HEK293 (cell line): ENCODE results near the gene DSG3.

Experiments used
- CTCF ChIA-PET: fragments of 350-600 bp; formaldehyde crosslinking; extraction: SDS; loops from one replicate; lab custom pipeline; 2021; ENCODE audit warnings: antibody characterized with exemption; lab: Yijun Ruan, JAX
- POLR2A ChIA-PET: fragments of 300-600 bp; formaldehyde crosslinking; extraction: SDS; loops from one replicate; lab custom pipeline; 2020; ENCODE audit warnings: antibody characterized with exemption, inconsistent platforms; lab: Yijun Ruan, JAX
- H3K27ac ChIP-seq: fragments of 200-500 bp; sonication (Bioruptor generic); 2 replicates; pipeline ENCODE4 v1.5.1; 2014; ENCODE audit warnings: low read depth, low read length, control low read depth, inconsistent platforms; ENCODE audit errors: extremely low read depth
- H3K36me3 ChIP-seq, 2 experiments: fragments of 200-500 bp in 1 of 2; sonication (Bioruptor generic) in 1 of 2; 1 replicate in 1 of 2; 2 replicates in 1 of 2; pipeline ENCODE4 v1.5.1; 2014 to 2017; ENCODE audit warnings: inconsistent platforms in 2 of 2, low read length in 2 of 2; ENCODE audit not compliant: control insufficient read depth in 2 of 2, insufficient read depth in 1 of 2
- H3K4me1 ChIP-seq: fragments of 200-500 bp; sonication (Bioruptor generic); 2 replicates; pipeline ENCODE4 v1.5.1; 2014; ENCODE audit warnings: mild to moderate bottlenecking, low read length, inconsistent platforms; ENCODE audit not compliant: control insufficient read depth, insufficient read depth
- H3K4me3 ChIP-seq: 2 replicates; pipeline ENCODE4 v1.5.1; 2011; ENCODE audit warnings: low read depth, mild to moderate bottlenecking, control low read depth, low read length, moderate library complexity
- H3K9me3 ChIP-seq: fragments of 200-500 bp; sonication (Bioruptor generic); 2 replicates; pipeline ENCODE4 v1.5.1; 2014; ENCODE audit warnings: low read depth, low read length, inconsistent platforms; ENCODE audit not compliant: control insufficient read depth, insufficient read depth
- BCL11B ChIP-seq: fragments of 450-650 bp; formaldehyde crosslinking; IDR thresholded peaks from 2 replicates; pipeline ENCODE4 v1.5.1; 2016; ENCODE audit warnings: low read depth, missing biosample characterization, missing genetic modification characterization
- GLI2 ChIP-seq: fragments of 450-650 bp; formaldehyde crosslinking; IDR thresholded peaks from 2 replicates; pipeline ENCODE4; 2017; ENCODE audit warnings: missing biosample characterization, missing genetic modification characterization, low read depth, borderline replicate concordance
- HOXC10 ChIP-seq: sonication (generic); formaldehyde crosslinking; IDR thresholded peaks from 2 replicates; pipeline ENCODE4 v1.8.1; 2023; ENCODE audit warnings: mild to moderate bottlenecking, missing genetic modification reagents
- HOXD13 ChIP-seq: sonication (generic); formaldehyde crosslinking; IDR thresholded peaks from 2 replicates; pipeline ENCODE4 v1.8.0; 2022; ENCODE audit warnings: missing genetic modification reagents, borderline replicate concordance
- RBAK ChIP-seq: fragments of 450-650 bp; formaldehyde crosslinking; IDR thresholded peaks from 2 replicates; pipeline ENCODE4 v1.5.1; 2016; ENCODE audit warnings: missing biosample characterization, missing genetic modification characterization
- SCRT2 ChIP-seq: fragments of 450-650 bp; formaldehyde crosslinking; IDR thresholded peaks from 2 replicates; pipeline ENCODE4 v1.5.1; 2016; ENCODE audit warnings: missing biosample characterization, missing genetic modification characterization
- WT1 ChIP-seq: fragments of 450-650 bp; formaldehyde crosslinking; IDR thresholded peaks from 2 replicates; pipeline ENCODE4 v1.5.1; 2016; ENCODE audit warnings: missing biosample characterization, missing genetic modification characterization
- ZBTB44 ChIP-seq: fragments of 450-650 bp; IDR thresholded peaks from 2 replicates; pipeline ENCODE4 v1.5.1; 2018; ENCODE audit warnings: missing biosample characterization, mild to moderate bottlenecking, missing genetic modification characterization
- ZBTB7A ChIP-seq: fragments of 450-650 bp; formaldehyde crosslinking; IDR thresholded peaks from 2 replicates; pipeline ENCODE4 v1.5.1; 2016; ENCODE audit warnings: low read depth, missing biosample characterization, missing genetic modification characterization
- ZFP37 ChIP-seq: fragments of 450-650 bp; formaldehyde crosslinking; IDR thresholded peaks from 2 replicates; pipeline ENCODE4 v1.5.1; 2016; ENCODE audit warnings: missing biosample characterization, missing genetic modification characterization
- ZNF132 ChIP-seq: fragments of 450-650 bp; formaldehyde crosslinking; IDR thresholded peaks from 2 replicates; pipeline ENCODE4 v1.5.1; 2017; ENCODE audit warnings: missing biosample characterization, missing genetic modification characterization, borderline replicate concordance
- ZNF133 ChIP-seq: fragments of 450-650 bp; formaldehyde crosslinking; IDR thresholded peaks from 2 replicates; pipeline ENCODE4 v1.5.1; 2016; ENCODE audit warnings: missing biosample characterization, missing genetic modification characterization
- ZNF174 ChIP-seq: fragments of 450-650 bp; formaldehyde crosslinking; IDR thresholded peaks from 2 replicates; pipeline ENCODE4 v1.5.0; 2017; ENCODE audit warnings: missing biosample characterization, mild to moderate bottlenecking, missing genetic modification characterization
- ZNF223 ChIP-seq: fragments of 450-650 bp; formaldehyde crosslinking; IDR thresholded peaks from 2 replicates; pipeline ENCODE4 v1.5.1; 2016; ENCODE audit warnings: missing biosample characterization, missing genetic modification characterization
- ZNF394 ChIP-seq: fragments of 450-650 bp; formaldehyde crosslinking; IDR thresholded peaks from 2 replicates; pipeline ENCODE4 v1.5.1; 2016; ENCODE audit warnings: missing biosample characterization, missing genetic modification characterization, mild to moderate bottlenecking, moderate library complexity, borderline replicate concordance
- ZNF513 ChIP-seq: fragments of 450-650 bp; IDR thresholded peaks from 2 replicates; pipeline ENCODE4 v1.5.1; 2018; ENCODE audit warnings: missing biosample characterization, missing genetic modification characterization
- ZNF529 ChIP-seq: fragments of 450-650 bp; formaldehyde crosslinking; IDR thresholded peaks from 2 replicates; pipeline ENCODE4 v1.5.1; 2017; ENCODE audit warnings: missing genetic modification characterization, missing biosample characterization; ENCODE audit not compliant: insufficient replicate concordance
- ZNF544 ChIP-seq: fragments of 450-650 bp; formaldehyde crosslinking; IDR thresholded peaks from 2 replicates; pipeline ENCODE4 v1.5.0; 2017; ENCODE audit warnings: missing biosample characterization, missing genetic modification characterization
- ZNF549 ChIP-seq: fragments of 450-650 bp; IDR thresholded peaks from 2 replicates; pipeline ENCODE4 v1.5.1; 2018; ENCODE audit warnings: missing biosample characterization, missing genetic modification characterization, mild to moderate bottlenecking, inconsistent platforms, moderate library complexity
- ZNF555 ChIP-seq: fragments of 450-650 bp; formaldehyde crosslinking; conservative IDR thresholded peaks from 2 replicates; pipeline ENCODE4 v1.5.1; 2017; ENCODE audit warnings: missing biosample characterization, mild to moderate bottlenecking, missing genetic modification characterization, inconsistent platforms
- ZNF600 ChIP-seq: fragments of 450-650 bp; formaldehyde crosslinking; IDR thresholded peaks from 2 replicates; pipeline ENCODE4 v1.5.1; 2016; ENCODE audit warnings: missing biosample characterization, missing genetic modification characterization
- ZNF624 ChIP-seq: fragments of 450-650 bp; formaldehyde crosslinking; IDR thresholded peaks from 2 replicates; pipeline ENCODE4 v1.5.1; 2017; ENCODE audit warnings: missing biosample characterization, missing genetic modification characterization
- ZNF654 ChIP-seq: fragments of 450-650 bp; formaldehyde crosslinking; IDR thresholded peaks from 2 replicates; pipeline ENCODE4 v1.5.1; 2016; ENCODE audit warnings: low read depth, missing biosample characterization, missing genetic modification characterization
- ZNF664 ChIP-seq: fragments of 450-650 bp; formaldehyde crosslinking; IDR thresholded peaks from 2 replicates; pipeline ENCODE4 v1.5.1; 2016; ENCODE audit warnings: missing biosample characterization, missing genetic modification characterization
- ZNF701 ChIP-seq: fragments of 450-650 bp; formaldehyde crosslinking; IDR thresholded peaks from 2 replicates; pipeline ENCODE4 v1.5.1; 2016; ENCODE audit warnings: missing biosample characterization, missing genetic modification characterization
- ZNF791 ChIP-seq: fragments of 450-650 bp; formaldehyde crosslinking; IDR thresholded peaks from 2 replicates; pipeline ENCODE4 v1.5.1; 2016; ENCODE audit warnings: missing biosample characterization, missing genetic modification characterization
- ZNF843 ChIP-seq: fragments of 450-650 bp; formaldehyde crosslinking; IDR thresholded peaks from 2 replicates; pipeline ENCODE4 v1.5.1; 2016; ENCODE audit warnings: missing biosample characterization, missing genetic modification characterization
- TF ChIP-seq, protein P1 (sequence below): fragments of 450-650 bp; formaldehyde crosslinking; IDR thresholded peaks from 2 replicates; pipeline ENCODE4 v1.5.1; 2016; ENCODE audit warnings: missing biosample characterization, missing genetic modification characterization
- TF ChIP-seq, protein P2 (sequence below): fragments of 450-650 bp; formaldehyde crosslinking; IDR thresholded peaks from 2 replicates; pipeline ENCODE4 v1.5.1; 2016; ENCODE audit warnings: missing biosample characterization, missing genetic modification characterization, borderline replicate concordance

DSG3 gene

DNA sequence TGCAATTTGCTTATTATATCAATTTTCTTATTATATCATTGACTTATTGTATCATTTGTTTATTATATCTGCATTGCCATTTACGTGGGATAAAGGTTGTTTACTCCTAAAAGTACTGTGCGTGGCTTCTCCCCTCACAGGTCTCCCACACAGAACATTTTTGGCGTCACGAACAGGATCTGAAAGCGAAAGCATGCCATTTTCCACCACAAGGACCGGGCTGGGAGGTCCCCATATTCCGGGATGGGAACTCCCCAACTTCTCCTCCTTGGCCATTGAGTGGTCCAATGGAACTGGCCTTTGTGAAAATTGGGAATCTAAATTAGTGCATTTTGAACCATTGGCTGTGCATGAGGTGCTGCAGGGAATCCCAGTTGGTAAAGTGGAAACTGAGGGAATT, 45.6 kb downstream of the DSG3 start:
- ChIA-PET CTCF (no interaction called here), POLR2A (no interaction called here)
- TF ChIP-seq GLI2 (tag by site-specific recombination) (no peak), ZNF624 (tag by site-specific recombination) (no peak), ZBTB44 (tag by site-specific recombination) (no peak), HOXD13 (CRISPR knock-in tag) (no peak), ZNF513 (no peak), ZNF223 (tag by site-specific recombination) (no peak), ZNF174 (tag by site-specific recombination) (no peak), ZNF544 (tag by site-specific recombination) (no peak), ZFP37 (no peak), ZNF394 (tag by site-specific recombination) (no peak), SCRT2 (tag by site-specific recombination) (no peak), ZNF133 (tag by site-specific recombination) (no peak), ZNF654 (tag by site-specific recombination) (no peak), ZNF843 (tag by site-specific recombination) (no peak), ZNF600 (no peak), HOXC10 (CRISPR knock-in tag) (no peak), ZNF549 (no peak), ZNF791 (no peak)
- Histone ChIP-seq H3K4me3 (no peak overlapping the region), H3K9me3 (no peaks in the 10 kb centered on the region), H3K4me1 (no peaks in the 10 kb centered on the region), H3K27ac (no peak overlapping the region), H3K36me3 (no peaks in the 10 kb centered on the region)

GRCh38 chr18:31493941-31494340, 46.4 kb downstream of the DSG3 start:
- CTCF ChIA-PET = interaction anchor here (0.6 kb wide), 1 partner anchor 255 kb away, joined by 3 read pairs; no protein-coding TSS in a partner anchor
- POLR2A ChIA-PET = no interaction called here
- TF ChIP-seq RBAK (tag by site-specific recombination) = no peak
- no peak for TF ChIP-seq BCL11B (tag by site-specific recombination)
- no peak for TF ChIP-seq ZNF664 (tag by site-specific recombination)
- TF ChIP-seq ZNF132 = no peak
- TF ChIP-seq ZNF555 (tag by site-specific recombination) = no peak
- no peak for TF ChIP-seq ZNF701 (tag by site-specific recombination)
- TF ChIP-seq, protein P1, sequence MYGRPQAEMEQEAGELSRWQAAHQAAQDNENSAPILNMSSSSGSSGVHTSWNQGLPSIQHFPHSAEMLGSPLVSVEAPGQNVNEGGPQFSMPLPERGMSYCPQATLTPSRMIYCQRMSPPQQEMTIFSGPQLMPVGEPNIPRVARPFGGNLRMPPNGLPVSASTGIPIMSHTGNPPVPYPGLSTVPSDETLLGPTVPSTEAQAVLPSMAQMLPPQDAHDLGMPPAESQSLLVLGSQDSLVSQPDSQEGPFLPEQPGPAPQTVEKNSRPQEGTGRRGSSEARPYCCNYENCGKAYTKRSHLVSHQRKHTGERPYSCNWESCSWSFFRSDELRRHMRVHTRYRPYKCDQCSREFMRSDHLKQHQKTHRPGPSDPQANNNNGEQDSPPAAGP = no peak
- TF ChIP-seq ZBTB7A = no peak
- TF ChIP-seq, protein P2, sequence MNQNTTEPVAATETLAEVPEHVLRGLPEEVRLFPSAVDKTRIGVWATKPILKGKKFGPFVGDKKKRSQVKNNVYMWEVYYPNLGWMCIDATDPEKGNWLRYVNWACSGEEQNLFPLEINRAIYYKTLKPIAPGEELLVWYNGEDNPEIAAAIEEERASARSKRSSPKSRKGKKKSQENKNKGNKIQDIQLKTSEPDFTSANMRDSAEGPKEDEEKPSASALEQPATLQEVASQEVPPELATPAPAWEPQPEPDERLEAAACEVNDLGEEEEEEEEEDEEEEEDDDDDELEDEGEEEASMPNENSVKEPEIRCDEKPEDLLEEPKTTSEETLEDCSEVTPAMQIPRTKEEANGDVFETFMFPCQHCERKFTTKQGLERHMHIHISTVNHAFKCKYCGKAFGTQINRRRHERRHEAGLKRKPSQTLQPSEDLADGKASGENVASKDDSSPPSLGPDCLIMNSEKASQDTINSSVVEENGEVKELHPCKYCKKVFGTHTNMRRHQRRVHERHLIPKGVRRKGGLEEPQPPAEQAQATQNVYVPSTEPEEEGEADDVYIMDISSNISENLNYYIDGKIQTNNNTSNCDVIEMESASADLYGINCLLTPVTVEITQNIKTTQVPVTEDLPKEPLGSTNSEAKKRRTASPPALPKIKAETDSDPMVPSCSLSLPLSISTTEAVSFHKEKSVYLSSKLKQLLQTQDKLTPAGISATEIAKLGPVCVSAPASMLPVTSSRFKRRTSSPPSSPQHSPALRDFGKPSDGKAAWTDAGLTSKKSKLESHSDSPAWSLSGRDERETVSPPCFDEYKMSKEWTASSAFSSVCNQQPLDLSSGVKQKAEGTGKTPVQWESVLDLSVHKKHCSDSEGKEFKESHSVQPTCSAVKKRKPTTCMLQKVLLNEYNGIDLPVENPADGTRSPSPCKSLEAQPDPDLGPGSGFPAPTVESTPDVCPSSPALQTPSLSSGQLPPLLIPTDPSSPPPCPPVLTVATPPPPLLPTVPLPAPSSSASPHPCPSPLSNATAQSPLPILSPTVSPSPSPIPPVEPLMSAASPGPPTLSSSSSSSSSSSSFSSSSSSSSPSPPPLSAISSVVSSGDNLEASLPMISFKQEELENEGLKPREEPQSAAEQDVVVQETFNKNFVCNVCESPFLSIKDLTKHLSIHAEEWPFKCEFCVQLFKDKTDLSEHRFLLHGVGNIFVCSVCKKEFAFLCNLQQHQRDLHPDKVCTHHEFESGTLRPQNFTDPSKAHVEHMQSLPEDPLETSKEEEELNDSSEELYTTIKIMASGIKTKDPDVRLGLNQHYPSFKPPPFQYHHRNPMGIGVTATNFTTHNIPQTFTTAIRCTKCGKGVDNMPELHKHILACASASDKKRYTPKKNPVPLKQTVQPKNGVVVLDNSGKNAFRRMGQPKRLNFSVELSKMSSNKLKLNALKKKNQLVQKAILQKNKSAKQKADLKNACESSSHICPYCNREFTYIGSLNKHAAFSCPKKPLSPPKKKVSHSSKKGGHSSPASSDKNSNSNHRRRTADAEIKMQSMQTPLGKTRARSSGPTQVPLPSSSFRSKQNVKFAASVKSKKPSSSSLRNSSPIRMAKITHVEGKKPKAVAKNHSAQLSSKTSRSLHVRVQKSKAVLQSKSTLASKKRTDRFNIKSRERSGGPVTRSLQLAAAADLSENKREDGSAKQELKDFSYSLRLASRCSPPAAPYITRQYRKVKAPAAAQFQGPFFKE (tag by site-specific recombination) = no peak
- TF ChIP-seq WT1 (tag by site-specific recombination) = no peak
- no peak for TF ChIP-seq ZNF529 (tag by site-specific recombination)
- H3K36me3 ChIP-seq = no peaks in the 10 kb centered on the region
- no peaks in the 10 kb centered on the region for H3K4me1 ChIP-seq
- no peak overlapping the region for H3K4me3 ChIP-seq
- no peaks in the 10 kb centered on the region for H3K9me3 ChIP-seq
- H3K27ac ChIP-seq = no peak overlapping the region
